ENCODE measurements around the gene TNNI3K. TPM values are rescaled to one million over a fixed set of nuclear protein-coding genes. Genes with fewer than 3 reads are reported as not detected.

TNNI3K gene
- total RNA-seq, 1 experiment from 2014 or later: not detected

DNA sequence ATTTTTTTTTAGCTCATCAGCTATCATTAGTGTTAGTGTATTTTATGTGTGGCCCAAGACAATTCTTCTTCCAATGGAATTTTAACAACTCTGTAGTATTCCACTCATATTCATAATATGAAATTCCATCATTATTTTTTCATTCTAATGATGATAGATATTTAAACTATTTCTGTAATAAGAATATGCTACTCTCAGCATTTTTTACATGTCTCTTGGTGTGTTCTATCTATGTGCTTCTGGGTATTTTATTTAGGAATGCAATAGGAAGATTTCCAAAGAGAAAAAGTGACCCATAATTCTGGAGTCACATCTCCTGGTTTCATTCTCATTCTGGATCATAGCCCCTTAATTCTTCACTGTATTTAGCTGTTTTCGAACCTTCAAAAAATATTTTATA lies 167.7 kb downstream of the TNNI3K start:
- Histone ChIP-seq H3K27ac (ENCODE audit: low read depth, low read length, poor library complexity, severe bottlenecking) (no peak overlapping the region), H3K36me3 (ENCODE audit: insufficient read depth, low read length, poor library complexity, severe bottlenecking) (no peaks in the 10 kb centered on the region), H3K27me3 (replicated peaks; ENCODE audit: insufficient read depth, low read depth, low read length, poor library complexity) (no peaks in the 10 kb centered on the region), H3K4me3 (ENCODE audit: low read depth, low read length, poor library complexity, severe bottlenecking) (no peak overlapping the region), H3K4me1 (ENCODE audit: insufficient read depth, low read length, poor library complexity, severe bottlenecking) (no peaks in the 10 kb centered on the region), H3K9me3 (ENCODE audit: low read depth, low read length, poor library complexity, severe bottlenecking) (no peaks in the 10 kb centered on the region)
- TF ChIP-seq, protein P1, sequence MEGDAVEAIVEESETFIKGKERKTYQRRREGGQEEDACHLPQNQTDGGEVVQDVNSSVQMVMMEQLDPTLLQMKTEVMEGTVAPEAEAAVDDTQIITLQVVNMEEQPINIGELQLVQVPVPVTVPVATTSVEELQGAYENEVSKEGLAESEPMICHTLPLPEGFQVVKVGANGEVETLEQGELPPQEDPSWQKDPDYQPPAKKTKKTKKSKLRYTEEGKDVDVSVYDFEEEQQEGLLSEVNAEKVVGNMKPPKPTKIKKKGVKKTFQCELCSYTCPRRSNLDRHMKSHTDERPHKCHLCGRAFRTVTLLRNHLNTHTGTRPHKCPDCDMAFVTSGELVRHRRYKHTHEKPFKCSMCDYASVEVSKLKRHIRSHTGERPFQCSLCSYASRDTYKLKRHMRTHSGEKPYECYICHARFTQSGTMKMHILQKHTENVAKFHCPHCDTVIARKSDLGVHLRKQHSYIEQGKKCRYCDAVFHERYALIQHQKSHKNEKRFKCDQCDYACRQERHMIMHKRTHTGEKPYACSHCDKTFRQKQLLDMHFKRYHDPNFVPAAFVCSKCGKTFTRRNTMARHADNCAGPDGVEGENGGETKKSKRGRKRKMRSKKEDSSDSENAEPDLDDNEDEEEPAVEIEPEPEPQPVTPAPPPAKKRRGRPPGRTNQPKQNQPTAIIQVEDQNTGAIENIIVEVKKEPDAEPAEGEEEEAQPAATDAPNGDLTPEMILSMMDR (conservative IDR thresholded peaks at IDR 0.05; ENCODE audit: low read depth, low read length): no peak
- TF ChIP-seq EZH2 (IDR thresholded peaks at IDR 0.05; ENCODE audit: borderline replicate concordance, low read depth, low read length, poor library complexity, severe bottlenecking): no peak
- intact Hi-C loops (cut with micrococcal nuclease; ENCODE audit: unreplicated experiment): loop anchor here (2.0 kb wide), 1 partner anchor 50 kb away; no protein-coding TSS in a partner anchor
- BruUV-seq (replicated peaks): no TSS peak
- POLR2A ChIA-PET (ENCODE audit: low non-redundant PET): no interaction called here
- CTCF ChIA-PET: no interaction called here
- no peak for DNase-seq (ENCODE audit: low spot score)

DNA sequence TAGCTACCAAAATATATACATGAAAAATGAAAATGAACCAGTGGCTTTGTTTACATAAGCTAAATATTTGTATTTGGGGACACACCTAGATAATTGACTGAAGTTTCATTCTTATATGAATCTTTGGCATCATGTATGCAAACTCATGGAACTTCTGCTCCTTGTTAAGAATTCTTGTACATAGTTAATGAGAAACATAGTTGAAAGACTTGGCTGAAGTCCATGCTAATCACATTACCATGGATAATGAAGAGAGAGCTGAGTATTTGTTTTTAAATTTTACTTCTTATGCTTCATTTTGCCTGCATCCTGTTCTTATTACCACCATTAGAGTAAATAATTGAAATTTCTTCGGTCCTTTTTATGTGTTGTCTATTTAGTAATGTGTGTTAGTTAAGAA lies 168.4 kb downstream of the TNNI3K start:
- Histone ChIP-seq H3K9me3 (ENCODE audit: low read depth, low read length, poor library complexity, severe bottlenecking) (no peaks in the 10 kb centered on the region), H3K4me3 (ENCODE audit: low read depth, low read length, poor library complexity, severe bottlenecking) (no peak overlapping the region), H3K36me3 (ENCODE audit: insufficient read depth, low read length, poor library complexity, severe bottlenecking) (no peaks in the 10 kb centered on the region), H3K27me3 (replicated peaks; ENCODE audit: insufficient read depth, low read depth, low read length, poor library complexity) (no peaks in the 10 kb centered on the region), H3K27ac (ENCODE audit: low read depth, low read length, poor library complexity, severe bottlenecking) (no peak overlapping the region), H3K4me1 (ENCODE audit: insufficient read depth, low read length, poor library complexity, severe bottlenecking) (no peaks in the 10 kb centered on the region)
- no peak for DNase-seq (ENCODE audit: low spot score)
- ChIA-PET CTCF (no interaction called here), POLR2A (ENCODE audit: low non-redundant PET) (no interaction called here)
- intact Hi-C loops (cut with micrococcal nuclease; ENCODE audit: unreplicated experiment): loop anchor here (2.0 kb wide), 1 partner anchor 49 kb away; no protein-coding TSS in a partner anchor
- BruUV-seq (replicated peaks): no TSS peak
- no peak for TF ChIP-seq EZH2 (IDR thresholded peaks at IDR 0.05; ENCODE audit: borderline replicate concordance, low read depth, low read length, poor library complexity, severe bottlenecking)
- TF ChIP-seq, protein P1 (conservative IDR thresholded peaks at IDR 0.05; ENCODE audit: low read depth, low read length): no peak

DNA sequence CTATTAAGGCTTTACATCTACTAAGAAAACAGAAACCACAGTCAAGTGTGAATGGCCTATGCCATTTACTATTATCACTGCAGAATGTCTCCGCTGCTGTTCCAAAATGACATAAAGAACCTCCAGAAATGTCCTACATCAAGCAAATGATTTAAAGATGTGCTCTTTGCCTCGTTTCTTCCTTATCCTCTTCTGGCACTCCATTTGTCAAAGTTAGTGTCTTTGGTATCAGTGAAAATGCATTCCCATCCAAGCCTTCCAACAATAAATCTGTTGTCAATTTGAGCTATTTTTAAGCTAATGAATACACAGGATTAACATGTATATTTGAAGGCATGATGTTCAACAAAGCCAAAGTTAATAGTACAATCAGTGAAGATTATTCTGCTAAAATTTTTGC lies 171.6 kb downstream of the TNNI3K start:
- H3K36me3 ChIP-seq (ENCODE audit: insufficient read depth, low read length, poor library complexity, severe bottlenecking): no peaks in the 10 kb centered on the region
- no peak overlapping the region for H3K27ac ChIP-seq (ENCODE audit: low read depth, low read length, poor library complexity, severe bottlenecking)
- ChIA-PET CTCF (no interaction called here), POLR2A (ENCODE audit: low non-redundant PET) (no interaction called here)
- H3K27me3 ChIP-seq (replicated peaks; ENCODE audit: insufficient read depth, low read depth, low read length, poor library complexity): no peaks in the 10 kb centered on the region
- no peak overlapping the region for H3K4me3 ChIP-seq (ENCODE audit: low read depth, low read length, poor library complexity, severe bottlenecking)
- TF ChIP-seq EZH2 (IDR thresholded peaks at IDR 0.05; ENCODE audit: borderline replicate concordance, low read depth, low read length, poor library complexity, severe bottlenecking): no peak
- TF ChIP-seq, protein P1 (conservative IDR thresholded peaks at IDR 0.05; ENCODE audit: low read depth, low read length): no peak
- H3K9me3 ChIP-seq (ENCODE audit: low read depth, low read length, poor library complexity, severe bottlenecking): no peaks in the 10 kb centered on the region
- BruUV-seq (replicated peaks): no TSS peak
- no peaks in the 10 kb centered on the region for H3K4me1 ChIP-seq (ENCODE audit: insufficient read depth, low read length, poor library complexity, severe bottlenecking)
- intact Hi-C loops (cut with micrococcal nuclease; ENCODE audit: unreplicated experiment): no loop called here
- DNase-seq (ENCODE audit: low spot score): no peak
